ENCODE measurements around the gene C19orf18.

DNA sequence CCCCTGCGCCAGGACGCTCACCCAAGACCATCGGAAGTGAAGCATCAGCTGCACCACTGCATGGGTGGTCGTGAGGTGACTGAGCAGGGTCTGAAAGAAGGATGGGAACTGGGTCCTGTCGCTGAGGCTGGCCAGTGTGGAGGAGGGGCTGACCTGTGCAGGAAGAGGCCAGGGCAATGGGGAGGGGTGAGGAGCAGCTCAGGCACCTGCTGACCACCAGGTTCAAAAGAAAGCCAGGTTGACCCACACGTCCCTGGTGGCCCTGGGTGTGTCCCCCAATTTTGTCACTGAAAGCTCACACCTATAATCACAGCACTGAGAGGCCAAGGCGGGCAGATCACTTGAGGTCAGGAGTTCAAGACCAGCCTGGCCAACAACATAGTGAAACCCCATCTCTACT lies 45.8 kb upstream of the C19orf18 start:
- TF ChIP-seq CTCF (IDR thresholded peaks at IDR 0.05; ENCODE audit: low read depth, low read length, missing input control) = no peak
- TF ChIP-seq YY1 (IDR thresholded peaks at IDR 0.05) = no peak
- TF ChIP-seq RAD21 (IDR thresholded peaks at IDR 0.05) = no peak
- no peak for TF ChIP-seq REST (IDR thresholded peaks at IDR 0.05)
- TF ChIP-seq TAF1 (conservative IDR thresholded peaks at IDR 0.05) = no peak
- TF ChIP-seq, protein P1, sequence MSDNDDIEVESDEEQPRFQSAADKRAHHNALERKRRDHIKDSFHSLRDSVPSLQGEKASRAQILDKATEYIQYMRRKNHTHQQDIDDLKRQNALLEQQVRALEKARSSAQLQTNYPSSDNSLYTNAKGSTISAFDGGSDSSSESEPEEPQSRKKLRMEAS (IDR thresholded peaks at IDR 0.05) = no peak
- no peak for TF ChIP-seq EGR1 (IDR thresholded peaks at IDR 0.05; ENCODE audit: low read depth in 2 of 2)
- no peak for TF ChIP-seq JUND (IDR thresholded peaks at IDR 0.05)
- TF ChIP-seq FOXA1 (IDR thresholded peaks at IDR 0.05) = no peak
- TF ChIP-seq, protein P2, sequence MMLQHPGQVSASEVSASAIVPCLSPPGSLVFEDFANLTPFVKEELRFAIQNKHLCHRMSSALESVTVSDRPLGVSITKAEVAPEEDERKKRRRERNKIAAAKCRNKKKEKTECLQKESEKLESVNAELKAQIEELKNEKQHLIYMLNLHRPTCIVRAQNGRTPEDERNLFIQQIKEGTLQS (IDR thresholded peaks at IDR 0.05) = no peak
- TF ChIP-seq RXRA (IDR thresholded peaks at IDR 0.05) = no peak
- no peak for TF ChIP-seq GABPA (IDR thresholded peaks at IDR 0.05 in 1 of 2, conservative IDR thresholded peaks at IDR 0.05 in 1 of 2)

Data from liver (tissue), 3 donors.